BE2C (cell line): ENCODE results near the gene TWNK.

Experiments used
- DNase-seq: peaks from one replicate; pipeline ENCODE4 v3.0.0-alpha.2; 2020
- H3K27me3 ChIP-seq: fragments of 250-450 bp; sonication (Bioruptor Pico); 2 replicates; pipeline ENCODE4 v1.5.1; 2020; ENCODE audit warnings: mild to moderate bottlenecking
- H3K36me3 ChIP-seq: fragments of 250-450 bp; sonication (Bioruptor Pico); 2 replicates; pipeline ENCODE4 v1.5.1; 2020; ENCODE audit warnings: mild to moderate bottlenecking
- H3K4me1 ChIP-seq: fragments of 250-450 bp; sonication (Bioruptor Pico); 2 replicates; pipeline ENCODE4 v1.5.1; 2020
- H3K4me3 ChIP-seq: 2 replicates; pipeline ENCODE4 v1.5.1; 2011; ENCODE audit warnings: low read depth, low read length
- H3K9me3 ChIP-seq: fragments of 250-450 bp; sonication (Bioruptor Pico); 2 replicates; pipeline ENCODE4 v1.5.1; 2020
- TF ChIP-seq, protein P1 (sequence below): IDR thresholded peaks from 2 replicates; pipeline ENCODE4 v1.5.1; 2012; ENCODE audit warnings: mild to moderate bottlenecking, low read depth, low read length

Gene TWNK

DNA sequence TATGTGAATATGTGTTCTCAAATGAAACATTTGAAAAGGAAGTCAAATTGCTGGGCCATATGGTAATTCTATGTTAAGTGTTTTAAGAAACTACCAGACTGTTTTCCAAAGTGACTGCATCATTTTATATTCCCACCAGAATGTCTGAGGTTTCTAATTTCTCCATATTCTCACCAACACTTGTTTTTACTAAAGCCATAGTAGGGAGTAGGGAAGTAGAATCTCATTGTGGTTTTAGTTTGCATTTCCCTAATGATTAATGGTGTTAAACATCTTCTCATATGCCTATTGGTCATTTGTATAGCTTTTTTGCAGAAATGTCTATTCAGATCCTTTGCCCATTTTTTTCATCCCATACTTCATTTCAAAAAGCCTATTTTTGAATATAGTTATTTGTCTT is 27.1 kb upstream of the TWNK start:
- no peak for DNase-seq
- Histone ChIP-seq H3K4me3 (no peak overlapping the region), H3K9me3 (no peaks in the 10 kb centered on the region), H3K4me1 (no peaks in the 10 kb centered on the region), H3K27me3 (no peaks in the 10 kb centered on the region), H3K36me3 (peaks cover 17% of the 10 kb centered on the region)
- TF ChIP-seq, protein P1, sequence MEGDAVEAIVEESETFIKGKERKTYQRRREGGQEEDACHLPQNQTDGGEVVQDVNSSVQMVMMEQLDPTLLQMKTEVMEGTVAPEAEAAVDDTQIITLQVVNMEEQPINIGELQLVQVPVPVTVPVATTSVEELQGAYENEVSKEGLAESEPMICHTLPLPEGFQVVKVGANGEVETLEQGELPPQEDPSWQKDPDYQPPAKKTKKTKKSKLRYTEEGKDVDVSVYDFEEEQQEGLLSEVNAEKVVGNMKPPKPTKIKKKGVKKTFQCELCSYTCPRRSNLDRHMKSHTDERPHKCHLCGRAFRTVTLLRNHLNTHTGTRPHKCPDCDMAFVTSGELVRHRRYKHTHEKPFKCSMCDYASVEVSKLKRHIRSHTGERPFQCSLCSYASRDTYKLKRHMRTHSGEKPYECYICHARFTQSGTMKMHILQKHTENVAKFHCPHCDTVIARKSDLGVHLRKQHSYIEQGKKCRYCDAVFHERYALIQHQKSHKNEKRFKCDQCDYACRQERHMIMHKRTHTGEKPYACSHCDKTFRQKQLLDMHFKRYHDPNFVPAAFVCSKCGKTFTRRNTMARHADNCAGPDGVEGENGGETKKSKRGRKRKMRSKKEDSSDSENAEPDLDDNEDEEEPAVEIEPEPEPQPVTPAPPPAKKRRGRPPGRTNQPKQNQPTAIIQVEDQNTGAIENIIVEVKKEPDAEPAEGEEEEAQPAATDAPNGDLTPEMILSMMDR: no peak

DNA sequence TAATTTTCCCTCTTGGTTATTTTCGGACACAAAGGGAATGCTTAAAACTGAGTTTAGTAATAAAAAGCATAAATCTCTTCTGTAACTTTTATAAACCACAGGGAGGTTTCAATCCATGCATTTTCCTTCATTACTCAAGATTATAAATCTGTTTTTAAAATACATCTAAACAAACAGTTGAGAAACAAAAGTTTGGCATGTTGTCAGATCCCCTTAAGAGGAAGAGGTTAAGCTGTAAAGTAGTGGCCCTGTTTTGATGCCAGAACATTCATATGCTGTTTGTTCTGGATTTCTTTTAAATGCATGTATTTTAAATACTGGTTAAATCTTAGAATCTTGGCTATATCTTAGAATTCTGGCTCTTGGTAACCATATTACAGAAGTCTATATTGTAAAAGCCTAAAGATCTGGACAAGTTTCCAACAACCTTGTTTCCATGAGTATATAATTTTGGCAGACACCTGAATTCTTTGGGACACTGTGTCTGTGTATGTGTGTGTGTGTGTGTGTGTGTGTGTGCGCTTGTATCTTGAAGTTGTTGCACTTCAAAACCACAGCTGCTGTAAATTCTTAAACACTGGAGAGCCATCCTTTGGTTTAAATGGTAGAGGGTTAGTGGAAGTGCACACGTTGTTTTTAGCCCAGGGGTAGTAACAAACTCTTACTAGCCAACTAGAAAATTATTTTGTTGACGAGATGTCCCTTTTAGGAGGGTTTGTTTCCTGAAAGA is 24.8 kb upstream of the TWNK start:
- Histone ChIP-seq H3K27me3 (no peaks in the 10 kb centered on the region), H3K36me3 (peaks cover 11% of the 10 kb centered on the region), H3K4me1 (no peaks in the 10 kb centered on the region), H3K4me3 (no peak overlapping the region), H3K9me3 (no peaks in the 10 kb centered on the region)
- DNase-seq: no peak
- TF ChIP-seq, protein P1: no peak

DNA sequence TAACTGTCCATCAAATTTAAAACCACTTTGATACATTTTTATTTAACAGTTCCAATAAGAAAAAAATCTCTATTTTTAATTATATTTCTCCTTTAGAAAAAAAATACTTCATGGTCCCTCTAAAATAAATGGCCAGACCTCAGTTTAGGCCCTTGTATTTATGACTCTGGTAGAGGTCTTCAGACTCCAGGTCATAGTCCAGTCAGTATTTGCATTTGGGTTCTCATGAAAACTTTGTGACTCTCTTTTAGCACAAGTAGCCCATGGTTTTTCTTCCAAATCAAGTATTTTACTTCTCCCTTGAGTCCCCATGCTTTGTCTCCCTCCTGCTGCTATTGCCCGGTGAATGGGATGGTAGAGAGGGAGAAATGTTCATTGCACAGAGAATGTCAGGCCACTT is 23.5 kb upstream of the TWNK start:
- Histone ChIP-seq H3K36me3 (peaks cover 8% of the 10 kb centered on the region), H3K9me3 (no peaks in the 10 kb centered on the region), H3K4me1 (no peaks in the 10 kb centered on the region), H3K4me3 (no peak overlapping the region), H3K27me3 (no peaks in the 10 kb centered on the region)
- no peak for DNase-seq
- TF ChIP-seq, protein P1: no peak

DNA sequence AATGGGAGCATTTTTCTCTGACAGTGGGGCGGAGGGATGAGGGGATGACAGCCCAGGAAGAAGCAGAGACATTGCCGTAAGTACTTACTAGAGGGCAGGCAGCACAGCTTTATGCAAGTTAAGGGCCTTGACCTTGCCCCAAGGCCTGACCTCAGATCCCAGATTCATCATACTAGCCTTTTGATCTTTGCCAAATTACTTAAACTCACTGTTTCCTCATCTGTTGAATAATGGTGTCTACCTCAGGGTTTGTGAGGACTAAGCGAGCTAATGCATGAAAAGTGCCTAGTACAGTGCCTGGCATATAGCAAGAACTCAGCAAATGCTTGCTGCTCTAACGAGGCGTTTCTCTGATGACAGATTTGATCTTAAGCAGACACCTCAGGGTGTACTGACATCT is 21.5 kb upstream of the TWNK start:
- H3K36me3 ChIP-seq: peaks cover 5% of the 10 kb centered on the region; the same call in 1 of the 2 replicates
- no peaks in the 10 kb centered on the region for H3K9me3 ChIP-seq
- no peak overlapping the region for H3K4me3 ChIP-seq
- DNase-seq: no peak
- TF ChIP-seq, protein P1: no peak
- H3K27me3 ChIP-seq: no peaks in the 10 kb centered on the region
- no peaks in the 10 kb centered on the region for H3K4me1 ChIP-seq

DNA sequence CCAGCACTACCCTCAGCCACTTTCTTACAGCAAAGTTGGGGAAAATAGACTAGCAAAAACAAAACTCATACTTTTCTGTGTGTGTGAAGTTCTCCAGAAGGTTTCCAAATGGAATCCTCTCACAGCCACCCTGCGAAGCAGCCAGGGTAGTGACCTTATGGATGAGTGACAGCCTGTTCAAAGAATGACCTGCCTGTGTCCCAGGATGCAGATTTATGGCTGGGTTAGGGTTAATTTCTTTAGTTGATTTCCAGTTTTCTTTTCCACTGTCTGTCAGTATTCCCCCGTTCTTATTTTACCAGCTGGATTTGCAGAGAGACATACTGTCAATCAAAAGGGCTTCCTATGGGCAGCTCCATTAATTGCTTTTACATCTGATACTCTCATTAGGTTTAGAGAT is 20.5 kb upstream of the TWNK start:
- H3K27me3 ChIP-seq: no peaks in the 10 kb centered on the region
- DNase-seq: no peak
- TF ChIP-seq, protein P1: no peak
- H3K4me3 ChIP-seq: no peak overlapping the region
- no peaks in the 10 kb centered on the region for H3K36me3 ChIP-seq
- no peaks in the 10 kb centered on the region for H3K4me1 ChIP-seq
- H3K9me3 ChIP-seq: no peaks in the 10 kb centered on the region

DNA sequence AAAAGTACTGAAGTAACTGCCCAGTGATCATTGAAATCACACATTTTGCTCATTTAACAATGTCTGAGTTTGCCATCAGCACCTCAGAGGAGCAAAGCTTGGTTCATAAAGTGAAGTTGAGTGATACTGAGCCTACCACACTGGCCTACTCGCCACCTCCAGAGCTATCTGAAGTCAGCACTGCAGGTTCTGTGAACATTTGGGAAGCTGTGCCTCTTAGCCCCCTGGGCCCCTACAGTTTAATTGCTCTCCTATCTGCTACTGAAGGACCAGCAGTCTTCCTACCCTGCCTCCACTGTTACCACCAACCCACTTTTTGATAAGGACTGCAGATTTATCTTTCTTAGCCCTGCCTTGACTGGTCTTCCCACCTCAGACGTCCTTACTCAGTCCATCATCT is 20.0 kb upstream of the TWNK start:
- no peak for DNase-seq
- TF ChIP-seq, protein P1: no peak
- no peaks in the 10 kb centered on the region for H3K36me3 ChIP-seq
- H3K9me3 ChIP-seq: no peaks in the 10 kb centered on the region
- H3K27me3 ChIP-seq: no peaks in the 10 kb centered on the region
- no peaks in the 10 kb centered on the region for H3K4me1 ChIP-seq
- no peak overlapping the region for H3K4me3 ChIP-seq
